NCI-H69 (cell line): ENCODE data around the gene KIF18A.
A peak's percentile ranks its signal among the peaks of the same experiment; 100 is the strongest.
"Not testable (repeated sequence)": the region's sequence is repeated elsewhere in the genome, so short reads cannot be mapped to it uniquely, and the experiment has no call there.

Source experiments
- DNase-seq: peaks from one replicate; lab custom pipeline; 2025; lab: John Stamatoyannopoulos, UW

The KIF18A gene

DNA sequence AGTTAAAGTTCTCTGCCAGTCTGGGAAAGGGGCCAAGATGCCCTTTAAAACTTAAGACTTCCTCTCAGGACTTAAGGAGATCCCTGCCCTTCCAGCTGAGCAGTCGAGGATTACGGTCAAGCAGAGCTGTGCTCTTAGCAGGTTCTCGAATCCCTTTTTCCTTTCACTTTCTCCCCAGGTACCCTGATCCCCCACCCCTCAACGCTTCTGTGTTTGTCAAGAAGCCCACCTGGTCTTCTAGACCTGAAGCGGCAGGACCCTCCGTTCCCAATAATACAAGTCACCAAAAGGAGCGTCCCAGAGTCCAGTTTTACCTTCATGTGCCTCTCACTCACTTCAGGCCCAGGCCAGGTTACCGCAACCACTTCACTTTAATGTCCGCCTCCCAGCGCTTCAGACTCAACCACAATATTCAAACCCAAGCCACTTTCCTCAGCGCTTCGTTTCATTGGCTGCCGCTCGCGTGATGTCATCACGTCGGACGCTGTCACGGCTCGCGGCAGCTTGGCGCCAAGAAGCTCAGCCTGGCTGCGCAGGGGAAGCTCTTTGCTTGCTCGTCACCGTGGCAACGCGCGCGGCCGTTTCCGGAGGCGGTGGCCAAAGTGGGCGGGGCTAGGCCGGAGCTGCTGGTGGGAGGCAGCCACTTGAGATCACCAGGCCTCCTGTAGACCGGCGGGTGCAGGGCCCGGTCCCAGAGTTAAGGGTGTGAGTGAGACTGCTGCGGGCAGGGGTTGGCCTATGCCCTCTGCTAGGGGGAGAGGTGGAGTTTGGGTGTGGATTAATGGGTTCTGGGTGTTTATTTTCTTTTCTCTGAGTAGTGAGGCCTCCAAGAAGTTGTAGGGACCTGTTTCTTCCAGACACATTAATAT, at the start of gene KIF18A, which contains the start of gene METTL15:
Gene KIF18A (minus strand): TSS at position 407 of the 869 bp plus-strand sequence. CDS start 10,209 bp downstream, outside the sequence.
Gene METTL15 (plus strand): TSS at position 639 of the 869 bp plus-strand sequence. CDS start 4,947 bp downstream, outside the sequence.
- DNase-seq, result peak; percentile 100

DNA sequence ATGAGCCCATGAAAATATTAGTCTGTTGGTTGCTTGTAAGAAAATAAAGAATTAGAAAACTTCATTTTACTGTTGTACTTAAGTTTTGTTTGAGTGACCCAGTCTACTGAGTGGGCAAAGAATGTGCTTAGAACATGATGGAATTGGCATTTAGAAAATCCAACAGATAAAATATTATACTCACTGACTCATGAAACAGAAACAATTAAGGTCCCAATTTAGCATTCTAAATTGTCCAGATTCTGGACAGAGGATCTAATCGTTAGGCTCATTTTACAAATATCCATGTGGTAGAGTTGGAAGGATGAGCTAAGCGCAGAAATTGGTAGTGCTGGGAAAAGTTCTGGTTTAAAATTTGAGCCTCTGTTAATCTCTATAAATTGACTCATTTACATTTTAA, 45.6 kb upstream of the KIF18A start:
- DNase-seq, result no peak

GRCh38 chr11:28152743-28153142, 44.8 kb upstream of the KIF18A start:
- no peak for DNase-seq

- DNase-seq, result no peak
These were observed 38.3 kb upstream of the KIF18A start for GRCh38 chr11:28146123-28146751.

GRCh38 chr11:28144808-28145207, 36.9 kb upstream of the KIF18A start:
- DNase-seq, result no peak

DNA sequence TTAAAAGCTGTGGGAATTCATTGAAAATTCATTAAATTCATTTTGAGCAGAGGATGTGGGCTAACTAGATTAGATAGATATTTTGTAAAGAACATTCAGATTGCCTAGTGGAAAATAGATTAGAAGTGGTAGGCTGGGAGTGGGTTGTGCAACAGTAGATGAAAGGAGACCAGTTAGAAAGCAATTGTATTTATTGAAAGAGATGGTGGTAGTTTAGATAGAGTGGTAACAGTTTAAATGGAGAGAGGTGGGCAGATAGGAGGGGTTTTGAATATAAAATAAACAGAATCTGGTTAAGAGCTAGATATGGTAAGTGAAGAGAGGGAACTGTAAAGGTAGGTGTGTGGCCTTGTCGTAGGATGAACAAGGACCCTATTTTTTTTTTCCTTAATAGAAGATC, 34.8 kb upstream of the KIF18A start:
- no peak for DNase-seq

- no peak for DNase-seq
These were observed 32.9 kb upstream of the KIF18A start for GRCh38 chr11:28140689-28141455.

DNA sequence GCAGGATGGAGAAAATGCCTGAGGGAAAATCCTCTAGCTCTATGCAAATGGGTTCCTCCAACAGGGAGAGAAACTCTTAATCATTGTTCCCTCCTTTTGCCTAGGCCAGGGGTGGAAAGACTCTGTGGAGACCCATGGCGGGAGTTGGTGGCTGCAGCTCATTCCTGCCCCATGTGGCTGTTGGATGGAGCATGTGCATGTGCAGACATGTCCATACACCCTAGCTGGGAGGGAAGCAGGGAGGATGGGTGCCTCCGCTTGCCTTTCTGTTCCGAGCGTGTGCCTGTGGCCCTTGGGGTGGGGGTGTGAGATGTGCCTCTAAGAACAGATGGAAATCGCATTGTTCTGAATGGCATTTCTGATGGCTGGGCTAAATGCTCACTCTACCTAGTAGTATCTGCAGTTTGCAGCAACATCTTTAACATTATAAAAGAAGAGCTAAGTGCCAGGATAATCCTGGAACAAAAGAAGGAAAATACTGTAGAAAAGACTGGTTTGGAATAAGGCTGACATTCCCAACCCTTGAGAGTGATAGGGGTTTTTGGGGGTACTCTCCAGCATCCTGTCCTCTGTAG, 32.0 kb upstream of the KIF18A start:
- no peak for DNase-seq

DNA sequence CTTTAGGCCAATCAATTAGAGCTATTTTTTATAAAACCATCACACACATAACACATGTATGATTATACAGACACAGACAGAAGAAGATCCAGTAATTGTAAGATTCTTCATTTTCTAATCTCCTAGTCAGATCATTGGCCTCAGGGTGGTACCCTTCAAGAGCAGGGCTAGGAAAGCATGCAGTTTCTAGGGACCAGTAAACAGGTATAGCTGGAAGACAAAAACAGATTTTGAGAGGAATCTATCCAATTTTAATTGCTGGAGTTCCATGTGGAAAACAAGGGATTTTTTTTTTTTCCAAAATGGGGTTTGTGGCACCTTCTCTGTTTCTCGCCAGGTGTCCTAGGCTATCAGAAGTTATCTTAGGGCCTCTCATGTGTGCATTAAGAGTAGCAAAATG, 29.9 kb upstream of the KIF18A start:
- no peak for DNase-seq

- no peak for DNase-seq
These were observed 29.4 kb upstream of the KIF18A start for GRCh38 chr11:28137366-28137765.

- not testable (repeated sequence) for DNase-seq
These were observed 28.2 kb upstream of the KIF18A start for GRCh38 chr11:28136157-28136556.

DNA sequence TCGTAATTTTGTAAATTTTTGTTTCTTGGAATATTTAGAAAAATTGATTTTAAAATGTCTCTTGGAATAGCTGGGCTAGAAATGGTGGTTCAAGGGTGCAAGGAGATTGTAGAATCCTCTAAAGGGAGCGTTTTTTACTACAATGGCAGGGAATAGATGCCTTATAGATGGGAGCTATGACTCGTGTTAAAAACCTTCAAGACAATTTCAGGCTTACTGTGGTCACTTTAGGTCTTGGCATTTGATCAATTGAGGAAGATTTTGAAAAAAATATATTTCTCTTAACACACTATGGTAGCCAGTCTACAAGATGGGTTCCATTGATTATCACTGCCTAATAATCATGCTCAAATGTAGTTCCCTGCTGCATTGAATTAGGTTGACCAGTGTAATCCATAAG, 25.2 kb upstream of the KIF18A start:
- no peak for DNase-seq

DNA sequence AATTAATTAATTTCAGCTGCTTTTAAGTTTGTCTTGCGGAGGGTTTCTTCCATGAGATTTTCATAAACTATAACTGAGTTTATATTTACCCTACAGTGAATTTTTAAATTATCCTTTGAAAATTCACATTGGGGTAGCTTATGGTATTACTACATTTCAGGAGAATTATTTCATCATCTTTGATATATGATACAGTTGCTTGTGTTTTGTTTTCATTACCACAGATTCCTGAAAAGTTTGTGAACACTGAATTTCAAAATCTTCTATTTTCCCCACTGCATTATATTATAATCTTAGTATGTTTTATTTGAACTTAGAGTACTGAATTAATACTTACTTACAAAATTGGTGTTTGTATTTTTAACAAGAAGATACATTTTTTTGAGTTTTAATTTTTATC, 24.6 kb upstream of the KIF18A start:
- DNase-seq, result no peak

- DNase-seq, result peak; percentile 52
These were observed 15.2 kb upstream of the KIF18A start for GRCh38 chr11:28123151-28123581.

DNA sequence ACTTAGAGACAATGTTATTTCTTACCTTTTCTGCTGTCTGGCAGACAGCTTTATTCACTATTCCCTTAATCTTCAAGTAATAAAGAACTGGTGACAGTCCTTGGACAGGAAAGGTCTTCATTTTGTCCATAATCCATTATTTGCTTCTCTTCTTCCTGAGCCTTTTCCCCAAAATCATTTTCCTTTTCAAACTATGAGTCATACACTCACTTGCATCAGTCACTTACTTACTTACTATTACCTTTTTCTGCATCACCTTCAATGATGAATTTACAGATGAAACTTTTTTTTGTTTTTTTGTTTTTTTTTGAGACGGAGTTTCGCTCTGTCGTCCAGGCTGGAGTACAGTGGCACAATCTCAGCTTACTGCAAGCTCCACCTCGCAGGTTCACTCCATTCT, 9.8 kb upstream of the KIF18A start:
- no peak for DNase-seq

DNA sequence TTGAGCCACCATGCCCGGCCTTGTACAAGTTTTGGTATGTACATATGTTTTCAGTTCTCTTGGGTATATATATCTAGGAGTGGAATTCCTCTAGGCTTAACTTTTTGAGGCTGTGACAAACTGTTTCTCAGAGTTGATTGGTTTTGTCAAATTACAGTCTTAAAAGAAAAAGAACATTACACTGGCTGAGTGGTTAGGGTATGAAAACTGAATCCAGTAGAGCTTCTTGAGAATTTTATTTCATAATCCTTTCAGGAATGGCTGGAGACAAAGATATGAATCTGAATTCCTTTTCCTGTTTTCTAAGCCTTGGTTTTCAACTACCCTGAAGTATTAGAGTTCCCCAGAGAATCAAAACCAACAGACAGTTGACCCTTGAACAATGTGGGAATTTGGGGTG, 6.8 kb upstream of the KIF18A start:
- no peak for DNase-seq

- no peak for DNase-seq
These were observed 6.2 kb upstream of the KIF18A start for GRCh38 chr11:28114116-28114515.

- peak; percentile 40 for DNase-seq
These were observed 2.9 kb upstream of the KIF18A start for GRCh38 chr11:28110821-28111200.

- peak; percentile 91 for DNase-seq
These were observed 2.3 kb upstream of the KIF18A start for GRCh38 chr11:28110108-28110820.

- peak; percentile 12 for DNase-seq
These were observed 1.0 kb upstream of the KIF18A start for GRCh38 chr11:28108958-28109357.

DNA sequence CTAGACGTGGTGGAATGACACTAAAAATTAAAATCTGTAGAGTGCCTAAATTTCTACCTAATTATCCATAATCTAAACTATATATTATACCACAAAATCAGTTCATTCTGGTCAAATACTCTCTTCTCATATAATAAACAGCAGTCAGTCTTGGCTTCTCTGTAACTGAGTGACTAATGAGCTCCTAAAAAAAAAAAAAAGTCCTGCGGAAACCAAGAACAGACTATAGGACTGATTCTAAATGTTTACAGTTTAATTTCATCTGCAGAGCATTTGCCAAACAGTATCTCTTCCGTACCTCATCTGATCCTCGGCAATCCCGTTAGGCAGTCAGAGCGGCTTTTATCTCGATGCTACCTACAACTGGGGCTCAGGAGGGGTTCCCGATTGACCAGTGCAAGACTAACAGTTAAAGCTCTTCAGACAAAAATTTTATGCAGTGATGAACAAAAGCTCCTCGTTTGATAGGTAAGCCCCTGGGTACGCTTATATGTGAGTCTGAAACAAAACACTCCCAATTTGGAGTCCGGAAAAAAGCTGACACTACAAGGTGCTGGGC, 686 bp downstream of the KIF18A start:
- DNase-seq, result peak; percentile 73
